ENCODE measurements around the gene STYXL1.

DNA sequence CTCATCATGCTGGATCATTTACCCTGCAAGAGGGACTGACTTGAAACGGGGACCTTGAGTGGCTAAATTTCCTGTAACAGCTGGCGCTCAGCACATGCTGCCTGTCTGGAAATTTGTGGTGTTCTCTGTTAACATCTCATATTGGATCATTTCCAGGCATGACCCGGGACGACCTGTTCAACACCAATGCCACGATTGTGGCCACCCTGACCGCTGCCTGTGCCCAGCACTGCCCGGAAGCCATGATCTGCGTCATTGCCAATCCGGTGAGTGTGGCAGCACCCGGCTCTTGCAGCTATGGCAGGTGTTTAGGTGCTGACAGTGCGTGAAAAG lies 10.0 kb upstream of the STYXL1 start:
- TF ChIP-seq CTCF (IDR thresholded peaks at IDR 0.05) (no peak), EP300 (IDR thresholded peaks at IDR 0.05) (no peak)

Measured in sigmoid colon (tissue), 4 donors.